ENCODE measurements around the gene EXOSC10. TPM values are rescaled to one million over a fixed set of nuclear protein-coding genes. Genes with fewer than 3 reads are reported as not detected.
"Not testable (repeated sequence)": the region's sequence is repeated elsewhere in the genome, so short reads cannot be mapped to it uniquely, and the experiment has no call there.

The EXOSC10 gene
- total and polyA plus RNA-seq, 2 of the 4 experiments (the other 2 are of a cell fraction) = 64.5 to 66.0 TPM

DNA sequence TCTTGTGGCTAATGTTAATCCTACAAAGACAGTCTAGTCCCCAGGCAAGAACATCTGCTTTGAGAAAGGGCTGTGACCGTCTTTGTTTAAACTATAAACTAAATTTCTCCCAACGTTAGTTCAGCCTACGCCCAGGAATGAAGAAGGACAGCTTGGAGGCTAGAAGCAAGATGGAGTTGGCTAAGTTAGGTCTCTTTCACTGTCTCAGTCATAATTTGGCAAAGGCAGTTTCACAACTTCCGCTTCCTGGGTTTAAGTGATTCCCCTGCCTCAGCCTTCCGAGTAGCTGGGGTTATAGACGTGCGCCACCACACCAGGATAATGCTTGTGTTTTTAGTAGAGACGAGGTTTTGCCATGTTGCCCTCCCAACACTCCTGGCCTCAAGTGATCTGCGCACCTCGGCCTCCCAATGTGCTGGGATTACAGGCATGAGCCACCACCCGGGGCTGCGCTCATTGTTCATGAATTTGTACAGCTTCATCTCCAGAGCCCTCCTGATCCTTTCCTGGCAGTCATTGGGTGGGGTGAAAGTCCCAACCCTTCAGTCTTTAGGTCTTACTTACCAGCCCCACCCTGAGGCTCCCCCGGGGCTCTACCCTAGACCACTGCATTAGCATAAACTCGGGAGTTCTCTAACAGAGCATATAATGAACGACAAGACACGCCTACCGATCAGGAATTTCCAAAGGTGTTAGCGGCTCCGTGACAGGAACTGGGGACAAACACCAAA lies 47.7 kb downstream of the EXOSC10 start:
- Histone ChIP-seq H3K27ac (ENCODE audit: insufficient read depth, low read length) (no peak overlapping the region), H2BK120ac (ENCODE audit: low read depth, low read length) (no peak overlapping the region), H3K27me3 (ENCODE audit: control insufficient read depth, insufficient read depth, low read length) (no peaks in the 10 kb centered on the region), H3K9me3 (ENCODE audit: control insufficient read depth, insufficient read depth, low read length) (no peaks in the 10 kb centered on the region), H3K79me1 (ENCODE audit: low read depth in 1 of 2, low read length in 2 of 2) (peaks cover 0 to 6% of the 10 kb centered on the region in 2 experiments; a peak in 1 of 4 replicates), H3K4me1 (ENCODE audit: control insufficient read depth, insufficient read depth, low read length) (no peaks in the 10 kb centered on the region), H3K4me3 (ENCODE audit: insufficient read depth, low read depth, low read length) (no peak overlapping the region), H4K8ac (ENCODE audit: low read depth in 2 of 2, low read length in 2 of 2) (no peak overlapping the region), H2AK5ac (ENCODE audit: low read depth, low read length) (no peak overlapping the region), H3K56ac (ENCODE audit: extremely low read depth, insufficient read depth, low read length) (no peak overlapping the region), H3K4ac (ENCODE audit: low read depth, low read length) (no peak overlapping the region), H3K36me3 (ENCODE audit: control insufficient read depth, insufficient read depth, low read length) (peaks cover 8% of the 10 kb centered on the region; the same call in 1 of the 2 replicates), H2AFZ (replicated peaks; ENCODE audit: low read length, poor library complexity) (no peak overlapping the region), H2AK9ac (replicated peaks; ENCODE audit: low read depth, low read length, poor library complexity) (no peak overlapping the region), H2BK20ac (ENCODE audit: low read depth, low read length) (no peak overlapping the region), H3K9me1 (ENCODE audit: insufficient read depth, low read length) (no peaks in the 10 kb centered on the region), H2BK5ac (ENCODE audit: low read depth, low read length, poor library complexity, severe bottlenecking) (no peak overlapping the region), H4K5ac (ENCODE audit: low read depth, low read length) (no peak overlapping the region), H3K9ac (ENCODE audit: low read depth, low read length) (no peak overlapping the region), H3K18ac (ENCODE audit: low read depth, low read length) (no peak overlapping the region), H2BK15ac (ENCODE audit: low read depth, low read length) (no peak overlapping the region), H3K4me2 (ENCODE audit: low read depth, low read length) (no peak overlapping the region), H3K14ac (replicated peaks; ENCODE audit: low read depth, low read length) (no peak overlapping the region), H3K23ac (ENCODE audit: low read depth, low read length) (no peak overlapping the region), H4K20me1 (ENCODE audit: insufficient read depth, low read length) (peaks cover 24% of the 10 kb centered on the region), H4K91ac (ENCODE audit: insufficient read depth, low read depth, low read length) (no peak overlapping the region)
- WGBS, 2 experiments (ENCODE audit: extremely low coverage in 2 of 2, insufficient read length in 1 of 2) = 100% methylated on average over 1 of the region's 19 CpGs; no CpG with 5 or more reads in 1 of the 2 experiments
- ChIA-PET CTCF (interaction anchor here (1.0 to 1.6 kb wide), 2 partner anchors 14 to 15 kb away, joined by 4 read pairs; no protein-coding TSS in a partner anchor), POLR2A (ENCODE audit: unreplicated experiment) (interaction anchor here (0.6 kb wide), 1 partner anchor 31 kb away, joined by 6 read pairs; no protein-coding TSS in a partner anchor)
- DNase-seq (no peak), ATAC-seq (ENCODE audit: low read depth) (no peak)
- TF ChIP-seq BHLHE40 (IDR thresholded peaks at IDR 0.05; ENCODE audit: low read depth, low read length) = no peak
- TF ChIP-seq RFX5 (IDR thresholded peaks at IDR 0.05; ENCODE audit: low read depth, low read length) = no peak
- TF ChIP-seq, protein P1, sequence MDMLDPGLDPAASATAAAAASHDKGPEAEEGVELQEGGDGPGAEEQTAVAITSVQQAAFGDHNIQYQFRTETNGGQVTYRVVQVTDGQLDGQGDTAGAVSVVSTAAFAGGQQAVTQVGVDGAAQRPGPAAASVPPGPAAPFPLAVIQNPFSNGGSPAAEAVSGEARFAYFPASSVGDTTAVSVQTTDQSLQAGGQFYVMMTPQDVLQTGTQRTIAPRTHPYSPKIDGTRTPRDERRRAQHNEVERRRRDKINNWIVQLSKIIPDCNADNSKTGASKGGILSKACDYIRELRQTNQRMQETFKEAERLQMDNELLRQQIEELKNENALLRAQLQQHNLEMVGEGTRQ (IDR thresholded peaks at IDR 0.05; ENCODE audit: low read depth, low read length) = no peak
- TF ChIP-seq ELK1 (IDR thresholded peaks at IDR 0.05; ENCODE audit: borderline replicate concordance, low read depth, low read length) = no peak
- intact Hi-C loops (cut with micrococcal nuclease) = no loop called here
- BruUV-seq (replicated peaks) = no TSS peak
- in situ Hi-C loops (cut with MboI; ENCODE audit: low sequenced_read_pairs) = no loop called here
- dilution Hi-C loops (cut with HindIII; ENCODE audit: low sequenced_read_pairs, unreplicated experiment) = no loop called here

- H3K36me3 ChIP-seq (ENCODE audit: control insufficient read depth, insufficient read depth, low read length); H3K4ac ChIP-seq (ENCODE audit: low read depth, low read length); H3K27ac ChIP-seq (ENCODE audit: insufficient read depth, low read length); H2BK120ac ChIP-seq (ENCODE audit: low read depth, low read length); dilution Hi-C loops (cut with HindIII; ENCODE audit: low sequenced_read_pairs, unreplicated experiment); H3K23ac ChIP-seq (ENCODE audit: low read depth, low read length); DNase-seq; H4K91ac ChIP-seq (ENCODE audit: insufficient read depth, low read depth, low read length); H2BK5ac ChIP-seq (ENCODE audit: low read depth, low read length, poor library complexity, severe bottlenecking); POLR2A ChIA-PET (ENCODE audit: unreplicated experiment); H3K27me3 ChIP-seq (ENCODE audit: control insufficient read depth, insufficient read depth, low read length); H3K79me1 ChIP-seq (ENCODE audit: low read depth in 1 of 2, low read length in 2 of 2); intact Hi-C loops (cut with micrococcal nuclease); H3K9ac ChIP-seq (ENCODE audit: low read depth, low read length); H2AK5ac ChIP-seq (ENCODE audit: low read depth, low read length); H4K8ac ChIP-seq (ENCODE audit: low read depth in 2 of 2, low read length in 2 of 2); H2BK15ac ChIP-seq (ENCODE audit: low read depth, low read length); H3K14ac ChIP-seq (replicated peaks; ENCODE audit: low read depth, low read length); H3K18ac ChIP-seq (ENCODE audit: low read depth, low read length); H3K56ac ChIP-seq (ENCODE audit: extremely low read depth, insufficient read depth, low read length); H2AK9ac ChIP-seq (replicated peaks; ENCODE audit: low read depth, low read length, poor library complexity); H3K4me1 ChIP-seq (ENCODE audit: control insufficient read depth, insufficient read depth, low read length); ATAC-seq (ENCODE audit: low read depth); H3K4me2 ChIP-seq (ENCODE audit: low read depth, low read length); BruUV-seq (replicated peaks); H4K5ac ChIP-seq (ENCODE audit: low read depth, low read length); H3K9me3 ChIP-seq (ENCODE audit: control insufficient read depth, insufficient read depth, low read length); H3K9me1 ChIP-seq (ENCODE audit: insufficient read depth, low read length); in situ Hi-C loops (cut with MboI; ENCODE audit: low sequenced_read_pairs); H2AFZ ChIP-seq (replicated peaks; ENCODE audit: low read length, poor library complexity); H3K4me3 ChIP-seq (ENCODE audit: insufficient read depth, low read depth, low read length); H2BK20ac ChIP-seq (ENCODE audit: low read depth, low read length): not testable (repeated sequence)
- CTCF ChIA-PET = interaction anchor here (1.6 kb wide), 1 partner anchor 14 kb away, joined by 4 read pairs; no protein-coding TSS in a partner anchor
- WGBS, 2 experiments (ENCODE audit: extremely low coverage in 2 of 2, insufficient read length in 1 of 2) = no CpG with 5 or more reads among the region's 10 CpGs
- peaks cover 21% of the 10 kb centered on the region for H4K20me1 ChIP-seq (ENCODE audit: insufficient read depth, low read length)
These were observed 48.5 kb downstream of the EXOSC10 start for GRCh38 chr1:11051121-11051520.

All from IMR-90 (cell line).